ENCODE results near the gene HDC.

Gene HDC

GRCh38 chr15:50227076-50227475 is 38.5 kb downstream of the HDC start:
- no peak for DNase-seq (ENCODE audit: low spot score)
- no peak for FAIRE-seq

- DNase-seq (ENCODE audit: low spot score) (no peak), FAIRE-seq (no peak)
Observed at GRCh38 chr15:50225938-50226337, 39.6 kb downstream of the HDC start.

GRCh38 chr15:50225057-50225456 is 40.5 kb downstream of the HDC start:
- FAIRE-seq = no peak
- DNase-seq (ENCODE audit: low spot score) = no peak

GRCh38 chr15:50224606-50225005 is 40.9 kb downstream of the HDC start:
- DNase-seq (ENCODE audit: low spot score) = no peak

GRCh38 chr15:50222181-50222580 is 43.3 kb downstream of the HDC start:
- no peak for DNase-seq (ENCODE audit: low spot score)
- no peak for FAIRE-seq

More at GRCh38 chr15:50224606-50225005, 40.9 kb downstream of the HDC start:
- no peak for FAIRE-seq

DNA sequence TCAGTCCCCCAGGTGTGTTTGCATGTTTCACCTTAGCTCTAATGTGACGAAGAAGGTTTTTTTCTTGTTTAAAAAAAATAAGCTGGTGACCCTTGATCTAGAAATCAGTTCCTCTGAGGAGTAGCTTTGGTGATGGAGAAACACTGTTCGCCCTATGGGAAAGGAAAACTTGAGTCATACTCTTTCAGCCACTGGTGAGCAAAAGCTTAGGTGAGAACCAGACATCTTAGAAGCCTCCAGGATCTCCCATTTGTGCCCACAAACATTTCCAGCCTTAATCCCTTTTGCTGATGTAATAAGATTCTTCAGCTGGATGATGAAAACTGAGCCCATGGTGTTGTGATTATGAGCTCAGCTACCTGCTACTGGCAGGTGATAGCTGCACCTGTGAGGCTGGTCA is 45.7 kb downstream of the HDC start:
- DNase-seq (ENCODE audit: low spot score) (no peak), FAIRE-seq (no peak)

DNA sequence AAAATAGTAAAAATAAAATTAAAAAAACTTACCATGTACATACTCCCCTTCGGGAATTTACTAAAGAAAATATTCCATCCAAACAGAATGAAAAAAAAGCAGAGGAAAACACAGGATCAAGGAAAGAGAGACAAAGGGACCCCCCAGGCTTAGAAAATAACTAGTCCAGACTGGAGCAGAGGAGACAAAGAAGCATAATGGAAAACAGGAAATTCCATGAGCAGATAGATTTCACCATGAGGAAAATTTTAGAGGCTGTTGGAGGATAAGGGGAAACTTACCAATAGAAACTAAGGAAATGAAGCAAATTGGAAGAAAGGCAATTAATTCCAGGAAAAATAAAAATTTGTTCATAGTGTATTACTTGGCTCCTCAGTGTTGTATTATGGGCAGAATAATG is 46.8 kb downstream of the HDC start:
- DNase-seq (ENCODE audit: low spot score) (no peak), FAIRE-seq (no peak)

GRCh38 chr15:50218291-50218690 is 47.2 kb downstream of the HDC start:
- no peak for FAIRE-seq
- no peak for DNase-seq (ENCODE audit: low spot score)

DNA sequence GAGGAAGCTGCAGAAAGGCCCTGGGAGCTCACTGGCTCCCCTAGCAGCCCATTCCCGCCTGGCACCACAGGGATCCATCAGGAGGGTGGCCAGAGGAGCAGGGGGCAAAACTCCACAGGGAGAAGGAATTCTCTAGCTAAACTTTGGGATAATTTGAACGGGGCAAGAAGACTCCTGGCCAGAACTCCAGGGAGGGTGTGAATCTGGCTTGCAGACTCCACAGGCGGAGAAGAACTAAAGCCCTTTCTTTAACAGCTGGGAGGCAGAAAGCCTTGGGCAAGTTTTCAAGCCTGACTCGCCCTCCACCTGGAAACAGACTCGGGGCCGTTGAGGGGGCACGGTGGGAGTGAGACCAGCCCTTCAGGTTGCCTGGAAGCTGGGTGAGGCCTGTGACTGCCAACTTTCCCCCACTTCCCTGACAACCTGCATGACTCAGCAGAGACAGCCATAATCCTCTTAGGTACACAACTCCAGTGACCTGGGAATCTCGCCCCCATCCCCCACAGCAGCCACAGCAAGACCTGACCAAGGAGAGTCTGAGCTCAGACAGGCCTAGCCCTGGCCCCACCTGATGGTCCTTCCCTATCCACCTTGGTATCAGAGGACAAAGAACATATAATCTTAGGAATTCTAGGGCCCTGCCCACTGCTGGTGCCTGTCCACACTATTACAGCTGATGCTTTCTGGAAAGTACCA is 54.9 kb downstream of the HDC start:
- FAIRE-seq (no peak), DNase-seq (ENCODE audit: low spot score) (no peak)

- DNase-seq (ENCODE audit: low spot score) (no peak), FAIRE-seq (no peak)
Observed at GRCh38 chr15:50209809-50210208, 55.7 kb downstream of the HDC start.

DNA sequence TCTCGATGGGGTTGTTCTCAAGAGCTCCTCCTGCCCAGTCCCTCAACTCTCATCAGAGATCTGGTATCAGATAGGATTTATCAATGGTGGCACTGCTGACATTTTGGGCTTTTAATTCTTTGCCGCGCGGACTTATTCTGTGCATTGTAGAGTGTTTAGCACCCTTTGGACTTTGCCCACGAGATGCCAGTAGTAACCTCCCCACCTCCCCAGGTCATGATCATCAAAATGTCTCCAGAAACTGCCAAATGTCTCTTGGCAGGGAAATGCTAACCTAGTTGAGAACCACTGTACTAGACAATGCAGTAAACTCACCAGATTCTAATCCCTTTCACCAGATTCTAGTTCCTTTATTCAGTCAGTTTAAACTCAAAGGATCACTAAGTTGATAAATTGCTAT is 59.5 kb downstream of the HDC start:
- FAIRE-seq (no peak), DNase-seq (ENCODE audit: low spot score) (no peak)

- FAIRE-seq = no peak
- DNase-seq (ENCODE audit: low spot score) = no peak
Observed at GRCh38 chr15:50202003-50202402, 63.5 kb downstream of the HDC start.

GRCh38 chr15:50192926-50193620 is 72.5 kb downstream of the HDC start:
- no peak for FAIRE-seq
- DNase-seq (ENCODE audit: low spot score) = no peak

DNA sequence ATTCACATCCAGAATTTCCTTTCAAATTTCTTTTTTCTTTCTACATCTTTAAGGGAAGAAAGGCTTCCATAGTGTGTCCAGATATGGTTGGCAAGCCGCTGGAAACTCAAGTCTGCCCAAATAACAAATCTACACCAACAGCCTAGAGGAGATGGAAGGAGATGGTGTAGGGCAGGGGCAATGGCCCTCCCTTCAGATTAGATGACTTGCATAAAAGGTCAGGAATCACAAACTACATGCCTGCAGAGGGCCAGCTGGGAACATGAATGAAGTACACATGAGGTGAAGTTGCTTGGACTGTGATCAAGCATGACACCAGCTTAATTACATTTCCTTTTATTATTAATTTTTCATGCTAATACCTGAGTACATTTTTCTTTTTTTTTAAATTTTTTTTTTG is 73.4 kb downstream of the HDC start:
- no peak for DNase-seq (ENCODE audit: low spot score)
- no peak for FAIRE-seq

Measured in urothelium cell line (cell line).